Peyer's patch (tissue), 4 donors: Measurements from ENCODE around the gene ARHGEF40. TPM values are rescaled to one million over a fixed set of nuclear protein-coding genes. Genes with fewer than 3 reads are reported as not detected.

Experiments used
- DNase-seq, 3 donors: peaks; one replicate each; pipeline ENCODE4 v3.0.0-alpha.2; 2017 to 2019
- H3K27ac ChIP-seq, 4 donors: fragments of 200-600 bp; sonication (generic); one replicate each; pipeline ENCODE4 v1.5.1; 2016 to 2019
- H3K27me3 ChIP-seq, 2 donors: fragments of 200-600 bp; sonication (generic); one replicate each; pipeline ENCODE4 v1.5.1; 2019
- H3K36me3 ChIP-seq, 3 donors: fragments of 200-600 bp; sonication (generic); one replicate each; pipeline ENCODE4 v1.5.1; 2016 to 2019
- H3K4me1 ChIP-seq, 4 donors: fragments of 200-600 bp; sonication (generic); one replicate each; pipeline ENCODE4 v1.5.1; 2016 to 2019
- H3K4me3 ChIP-seq, 4 donors: fragments of 200-600 bp; sonication (generic); 1 replicate in 3 of 4; 2 replicates in 1 of 4; pipeline ENCODE4 v1.5.1; 2016 to 2019; ENCODE audit warnings: mild to moderate bottlenecking in 1 of 4
- H3K9me3 ChIP-seq, 4 donors: fragments of 200-600 bp; sonication (generic); one replicate each; pipeline ENCODE4 v1.5.1; 2016 to 2019; ENCODE audit warnings: mild to moderate bottlenecking in 1 of 4
- CTCF ChIP-seq, 6 experiments: fragments of 450-650 bp in 4 of 6; fragments of 200-600 bp in 2 of 6; sonication (generic) in 1 of 6; IDR thresholded peaks; one replicate each; pipeline ENCODE4 v1.5.1; 2017 to 2019; ENCODE audit warnings: antibody characterized with exemption in 6 of 6, mild to moderate bottlenecking in 3 of 6, moderate library complexity in 1 of 6
- POLR2A ChIP-seq, 2 donors: fragments of 450-650 bp; IDR thresholded peaks; one replicate each; pipeline ENCODE4 v1.5.1; 2017; ENCODE audit warnings: antibody characterized with exemption in 2 of 2, mild to moderate bottlenecking in 2 of 2, moderate library complexity in 2 of 2
- total RNA-seq, 4 donors: library from RNA; depleted of rRNA; stranded (reverse); fragments of >200 nt; gene quantifications; one replicate each; pipeline ENCODE4 v1.1.0, GENCODE V29; 2016

The ARHGEF40 gene
- total RNA-seq, 4 donors from 2014 or later: 19.8 to 57.8 (median 34.6) TPM

GRCh38 chr14:21095430-21096205 lies 25.5 kb downstream of the ARHGEF40 start:
- Histone ChIP-seq H3K36me3 (peaks cover 0 to 24% (median 0%) of the 10 kb centered on the region in 3 donors), H3K27ac (peak overlapping the region in 2 of 4 donors; percentile 96 to 97), H3K4me1 (peaks cover 0 to 33% (median 0%) of the 10 kb centered on the region in 4 donors), H3K27me3 (no peaks in the 10 kb centered on the region), H3K4me3 (no peak overlapping the region), H3K9me3 (no peaks in the 10 kb centered on the region)
- no peak for DNase-seq
- TF ChIP-seq CTCF (IDR thresholded peaks at IDR 0.05) (no peak), POLR2A (IDR thresholded peaks at IDR 0.05) (no peak)

GRCh38 chr14:21096438-21096837 lies 26.3 kb downstream of the ARHGEF40 start:
- Histone ChIP-seq H3K36me3 (peaks cover 0 to 16% (median 0%) of the 10 kb centered on the region in 3 donors), H3K4me1 (peaks cover 0 to 31% (median 0%) of the 10 kb centered on the region in 4 donors), H3K27ac (peak overlapping the region in 2 of 4 donors; percentile 96 to 97), H3K4me3 (no peak overlapping the region), H3K27me3 (no peaks in the 10 kb centered on the region), H3K9me3 (no peaks in the 10 kb centered on the region)
- TF ChIP-seq CTCF (IDR thresholded peaks at IDR 0.05) (no peak), POLR2A (IDR thresholded peaks at IDR 0.05) (no peak)
- no peak for DNase-seq

- H3K9me3 ChIP-seq: no peaks in the 10 kb centered on the region
- H3K36me3 ChIP-seq: peaks cover 0 to 9% (median 0%) of the 10 kb centered on the region in 3 donors
- H3K4me1 ChIP-seq: peaks cover 0 to 28% (median 0%) of the 10 kb centered on the region in 4 donors
- H3K4me3 ChIP-seq: peak overlapping the region; percentile 44 to 84 (median 71)
- no peak for DNase-seq
- TF ChIP-seq CTCF (IDR thresholded peaks at IDR 0.05): no peak
- TF ChIP-seq POLR2A (IDR thresholded peaks at IDR 0.05): no peak
- H3K27me3 ChIP-seq: no peaks in the 10 kb centered on the region
- peak overlapping the region; percentile 82 to 97 (median 90) for H3K27ac ChIP-seq
Observed at GRCh38 chr14:21096978-21097635, 27.0 kb downstream of the ARHGEF40 start.

- H3K4me1 ChIP-seq: peaks cover 0 to 31% (median 0%) of the 10 kb centered on the region in 4 donors
- peak; percentile 41 to 69 (median 63) for DNase-seq
- TF ChIP-seq CTCF (IDR thresholded peaks at IDR 0.05) (no peak), POLR2A (IDR thresholded peaks at IDR 0.05) (no peak)
Observed at GRCh38 chr14:21097636-21098075, 27.6 kb downstream of the ARHGEF40 start.

GRCh38 chr14:21098076-21098891 lies 28.2 kb downstream of the ARHGEF40 start, which contains the start of gene ZNF219:
Gene ZNF219, minus strand, starts transcription at chr14:21098655. Its CDS starts 5,064 bp downstream, at chr14:21093591.
- no peaks in the 10 kb centered on the region for H3K9me3 ChIP-seq
- H3K27me3 ChIP-seq: no peaks in the 10 kb centered on the region
- H3K4me1 ChIP-seq: peaks cover 0 to 37% (median 3%) of the 10 kb centered on the region in 4 donors
- H3K27ac ChIP-seq: peak within 1 kb of the TSS; percentile 82 to 97 (median 90)
- TF ChIP-seq POLR2A (IDR thresholded peaks at IDR 0.05): peak in 1 of 2 donors; percentile 41
- peak in 2 of 6 experiments; percentile 1 to 25 for TF ChIP-seq CTCF (IDR thresholded peaks at IDR 0.05)
- H3K4me3 ChIP-seq: peak within 1 kb of the TSS; percentile 61 to 84 (median 71)
- DNase-seq: peak; percentile 40 to 77 (median 73)
- no peaks in the 10 kb centered on the region for H3K36me3 ChIP-seq

More at GRCh38 chr14:21097636-21098075, 27.6 kb downstream of the ARHGEF40 start:
- H3K27ac ChIP-seq: peak overlapping the region; percentile 82 to 97 (median 90)
- H3K36me3 ChIP-seq: peaks cover 0 to 5% (median 0%) of the 10 kb centered on the region in 3 donors
- H3K27me3 ChIP-seq: no peaks in the 10 kb centered on the region
- no peaks in the 10 kb centered on the region for H3K9me3 ChIP-seq
- peak overlapping the region; percentile 44 to 84 (median 71) for H3K4me3 ChIP-seq
